ENCODE measurements around the gene ABCA7.

- no peak for TF ChIP-seq CTCF (IDR thresholded peaks at IDR 0.05; ENCODE audit: low read depth, low read length, poor library complexity, severe bottlenecking)
- TF ChIP-seq EZH2phosphoT487 (IDR thresholded peaks at IDR 0.05; ENCODE audit: borderline replicate concordance, low read length) = no peak
These were observed 28.4 kb downstream of the ABCA7 start for GRCh38 chr19:1068009-1069001.

Data from DOHH2 (cell line).